NT2/D1 (cell line): Measurements from ENCODE around the gene TFDP1.

ENCODE experiments used
- SUZ12 ChIP-seq: IDR thresholded peaks from 2 replicates; pipeline ENCODE4 v1.6.1; 2011; ENCODE audit not compliant: insufficient read length, insufficient read depth; ENCODE audit errors: extremely low read depth
- YY1 ChIP-seq: IDR thresholded peaks from 2 replicates; pipeline ENCODE4 v1.6.1; 2011; ENCODE audit not compliant: insufficient read length, insufficient read depth

GRCh38 chr13:113545931-113546516 lies 38.5 kb upstream of the TFDP1 start:
- TF ChIP-seq SUZ12, result no peak
- no peak for TF ChIP-seq YY1
